ENCODE measurements around the gene FANCF. TPM values are rescaled to one million over a fixed set of nuclear protein-coding genes. Genes with fewer than 3 reads are reported as not detected.

Gene FANCF
- total and polyA plus RNA-seq, 3 experiments from 2014 or later, result 14.8 to 15.6 (median 15.3) TPM

- H3K27ac ChIP-seq (ENCODE audit: low read depth, low read length), result no peak overlapping the region
- DNase-seq, result no peak
- H3K4me3 Mint-ChIP-seq, result no peak overlapping the region
- no peaks in the 10 kb centered on the region for H3K4me1 Mint-ChIP-seq
- no peak overlapping the region for H3K27ac Mint-ChIP-seq
- H3K27me3 Mint-ChIP-seq, result peaks cover 0 to 26% of the 10 kb centered on the region in 2 donors
- no peaks in the 10 kb centered on the region for H3K36me3 ChIP-seq (ENCODE audit: insufficient read depth, low read length)
- ChIA-PET CTCF (no interaction called here), POLR2A (no interaction called here)
- no peaks in the 10 kb centered on the region for H3K9me3 Mint-ChIP-seq
- no peaks in the 10 kb centered on the region for H3K36me3 Mint-ChIP-seq
- H3K27me3 ChIP-seq (ENCODE audit: insufficient read depth, low read length, poor library complexity, severe bottlenecking), result no peaks in the 10 kb centered on the region
- H3K4me1 ChIP-seq (ENCODE audit: insufficient read depth, low read length), result no peaks in the 10 kb centered on the region
- no peaks in the 10 kb centered on the region for H3K9me3 ChIP-seq (ENCODE audit: low read length)
- H3K4me3 ChIP-seq (ENCODE audit: low read length), result no peak overlapping the region
These were observed 21.7 kb downstream of the FANCF start for GRCh38 chr11:22603933-22604332.

GRCh38 chr11:22602504-22602903, 23.1 kb downstream of the FANCF start:
- no peak overlapping the region for H3K27ac ChIP-seq (ENCODE audit: low read depth, low read length)
- no peaks in the 10 kb centered on the region for H3K4me1 Mint-ChIP-seq
- ChIA-PET CTCF (no interaction called here), POLR2A (no interaction called here)
- H3K9me3 ChIP-seq (ENCODE audit: low read length), result no peaks in the 10 kb centered on the region
- H3K36me3 ChIP-seq (ENCODE audit: insufficient read depth, low read length), result no peaks in the 10 kb centered on the region
- peaks cover 0 to 2% (median 0%) of the 10 kb centered on the region in 5 donors for H3K9me3 Mint-ChIP-seq
- H3K27ac Mint-ChIP-seq, result no peak overlapping the region
- H3K4me3 Mint-ChIP-seq, result no peak overlapping the region
- H3K4me1 ChIP-seq (ENCODE audit: insufficient read depth, low read length), result no peaks in the 10 kb centered on the region
- H3K4me3 ChIP-seq (ENCODE audit: low read length), result no peak overlapping the region
- DNase-seq, result no peak
- H3K36me3 Mint-ChIP-seq, result no peaks in the 10 kb centered on the region
- H3K27me3 Mint-ChIP-seq, result peaks cover 0 to 31% of the 10 kb centered on the region in 2 donors
- H3K27me3 ChIP-seq (ENCODE audit: insufficient read depth, low read length, poor library complexity, severe bottlenecking), result no peaks in the 10 kb centered on the region

GRCh38 chr11:22599458-22599857, 26.2 kb downstream of the FANCF start:
- no peak overlapping the region for H3K4me3 Mint-ChIP-seq
- CTCF ChIA-PET, result no interaction called here
- no peaks in the 10 kb centered on the region for H3K27me3 ChIP-seq (ENCODE audit: insufficient read depth, low read length, poor library complexity, severe bottlenecking)
- H3K9me3 Mint-ChIP-seq, result peaks cover 0 to 4% (median 2%) of the 10 kb centered on the region in 5 donors
- POLR2A ChIA-PET, result no interaction called here
- no peak overlapping the region for H3K4me3 ChIP-seq (ENCODE audit: low read length)
- H3K27ac ChIP-seq (ENCODE audit: low read depth, low read length), result no peak overlapping the region
- peaks cover 0 to 31% of the 10 kb centered on the region in 2 donors for H3K27me3 Mint-ChIP-seq
- no peak for DNase-seq
- no peaks in the 10 kb centered on the region for H3K4me1 Mint-ChIP-seq
- H3K4me1 ChIP-seq (ENCODE audit: insufficient read depth, low read length), result no peaks in the 10 kb centered on the region
- H3K9me3 ChIP-seq (ENCODE audit: low read length), result no peaks in the 10 kb centered on the region
- no peak overlapping the region for H3K27ac Mint-ChIP-seq
- no peaks in the 10 kb centered on the region for H3K36me3 Mint-ChIP-seq
- no peaks in the 10 kb centered on the region for H3K36me3 ChIP-seq (ENCODE audit: insufficient read depth, low read length)

- CTCF ChIA-PET, result no interaction called here
- H3K27ac ChIP-seq (ENCODE audit: low read depth, low read length), result no peak overlapping the region
- POLR2A ChIA-PET, result no interaction called here
- H3K9me3 ChIP-seq (ENCODE audit: low read length), result no peaks in the 10 kb centered on the region
- no peaks in the 10 kb centered on the region for H3K4me1 ChIP-seq (ENCODE audit: insufficient read depth, low read length)
- H3K27me3 ChIP-seq (ENCODE audit: insufficient read depth, low read length, poor library complexity, severe bottlenecking), result no peaks in the 10 kb centered on the region
- no peak for DNase-seq
- H3K36me3 ChIP-seq (ENCODE audit: insufficient read depth, low read length), result no peaks in the 10 kb centered on the region
- H3K27ac Mint-ChIP-seq, result no peak overlapping the region
- H3K36me3 Mint-ChIP-seq, result no peaks in the 10 kb centered on the region
- H3K4me3 ChIP-seq (ENCODE audit: low read length), result no peak overlapping the region
- peaks cover 1 to 45% of the 10 kb centered on the region in 2 donors for H3K27me3 Mint-ChIP-seq
- H3K4me1 Mint-ChIP-seq, result no peaks in the 10 kb centered on the region
- H3K4me3 Mint-ChIP-seq, result no peak overlapping the region
- H3K9me3 Mint-ChIP-seq, result peaks cover 2 to 11% (median 3%) of the 10 kb centered on the region in 5 donors
These were observed 28.6 kb downstream of the FANCF start for GRCh38 chr11:22597062-22597461.

- no peak for DNase-seq
- no peak overlapping the region for H3K27ac Mint-ChIP-seq
- no peaks in the 10 kb centered on the region for H3K36me3 Mint-ChIP-seq
- ChIA-PET CTCF (no interaction called here), POLR2A (no interaction called here)
- H3K36me3 ChIP-seq (ENCODE audit: insufficient read depth, low read length), result no peaks in the 10 kb centered on the region
- no peaks in the 10 kb centered on the region for H3K27me3 ChIP-seq (ENCODE audit: insufficient read depth, low read length, poor library complexity, severe bottlenecking)
- H3K4me1 ChIP-seq (ENCODE audit: insufficient read depth, low read length), result no peaks in the 10 kb centered on the region
- H3K4me1 Mint-ChIP-seq, result no peaks in the 10 kb centered on the region
- H3K27ac ChIP-seq (ENCODE audit: low read depth, low read length), result no peak overlapping the region
- H3K4me3 ChIP-seq (ENCODE audit: low read length), result no peak overlapping the region
- no peaks in the 10 kb centered on the region for H3K9me3 ChIP-seq (ENCODE audit: low read length)
- peaks cover 3 to 8% of the 10 kb centered on the region in 2 donors for H3K27me3 Mint-ChIP-seq
- H3K4me3 Mint-ChIP-seq, result no peak overlapping the region
- H3K9me3 Mint-ChIP-seq, result no peaks in the 10 kb centered on the region
These were observed 40.6 kb downstream of the FANCF start for GRCh38 chr11:22584976-22585375.

GRCh38 chr11:22583963-22584492, 41.6 kb downstream of the FANCF start:
- no peak overlapping the region for H3K27ac Mint-ChIP-seq
- H3K36me3 Mint-ChIP-seq, result no peaks in the 10 kb centered on the region
- ChIA-PET POLR2A (no interaction called here), CTCF (no interaction called here)
- Histone ChIP-seq H3K36me3 (ENCODE audit: insufficient read depth, low read length) (no peaks in the 10 kb centered on the region), H3K9me3 (ENCODE audit: low read length) (no peaks in the 10 kb centered on the region), H3K27ac (ENCODE audit: low read depth, low read length) (no peak overlapping the region), H3K4me1 (ENCODE audit: insufficient read depth, low read length) (no peaks in the 10 kb centered on the region), H3K27me3 (ENCODE audit: insufficient read depth, low read length, poor library complexity, severe bottlenecking) (no peaks in the 10 kb centered on the region), H3K4me3 (ENCODE audit: low read length) (no peak overlapping the region)
- no peak for DNase-seq
- no peaks in the 10 kb centered on the region for H3K9me3 Mint-ChIP-seq
- no peak overlapping the region for H3K4me3 Mint-ChIP-seq
- H3K4me1 Mint-ChIP-seq, result no peaks in the 10 kb centered on the region
- H3K27me3 Mint-ChIP-seq, result peaks cover 3 to 8% of the 10 kb centered on the region in 2 donors

GRCh38 chr11:22582151-22582410, 43.5 kb downstream of the FANCF start:
- no peaks in the 10 kb centered on the region for H3K4me1 Mint-ChIP-seq
- H3K27me3 Mint-ChIP-seq, result peaks cover 3 to 4% of the 10 kb centered on the region in 2 donors
- no peaks in the 10 kb centered on the region for H3K9me3 ChIP-seq (ENCODE audit: low read length)
- no peak overlapping the region for H3K4me3 ChIP-seq (ENCODE audit: low read length)
- ChIA-PET CTCF (no interaction called here), POLR2A (no interaction called here)
- H3K36me3 Mint-ChIP-seq, result no peaks in the 10 kb centered on the region
- DNase-seq, result no peak
- H3K27ac Mint-ChIP-seq, result no peak overlapping the region
- H3K4me3 Mint-ChIP-seq, result no peak overlapping the region
- H3K36me3 ChIP-seq (ENCODE audit: insufficient read depth, low read length), result no peaks in the 10 kb centered on the region
- H3K27ac ChIP-seq (ENCODE audit: low read depth, low read length), result no peak overlapping the region
- H3K27me3 ChIP-seq (ENCODE audit: insufficient read depth, low read length, poor library complexity, severe bottlenecking), result no peaks in the 10 kb centered on the region
- H3K4me1 ChIP-seq (ENCODE audit: insufficient read depth, low read length), result no peaks in the 10 kb centered on the region
- no peaks in the 10 kb centered on the region for H3K9me3 Mint-ChIP-seq

- Mint-ChIP-seq H3K27me3 (peaks cover 3 to 4% of the 10 kb centered on the region in 2 donors), H3K27ac (no peak overlapping the region), H3K9me3 (no peaks in the 10 kb centered on the region), H3K4me1 (no peaks in the 10 kb centered on the region), H3K4me3 (no peak overlapping the region), H3K36me3 (no peaks in the 10 kb centered on the region)
- Histone ChIP-seq H3K36me3 (ENCODE audit: insufficient read depth, low read length) (no peaks in the 10 kb centered on the region), H3K4me3 (ENCODE audit: low read length) (no peak overlapping the region), H3K9me3 (ENCODE audit: low read length) (no peaks in the 10 kb centered on the region), H3K27me3 (ENCODE audit: insufficient read depth, low read length, poor library complexity, severe bottlenecking) (no peaks in the 10 kb centered on the region), H3K4me1 (ENCODE audit: insufficient read depth, low read length) (no peaks in the 10 kb centered on the region), H3K27ac (ENCODE audit: low read depth, low read length) (no peak overlapping the region)
- POLR2A ChIA-PET, result no interaction called here
- CTCF ChIA-PET, result no interaction called here
- no peak for DNase-seq
These were observed 44.1 kb downstream of the FANCF start for GRCh38 chr11:22581354-22582150.

All from CD8-positive, alpha-beta memory T cell (primary cell).